Left ventricle myocardium inferior (tissue), 1 donor: ENCODE results near the gene SPRED2. TPM values are rescaled to one million over a fixed set of nuclear protein-coding genes. Genes with fewer than 3 reads are reported as not detected.
"Not testable (repeated sequence)": the region's sequence is repeated elsewhere in the genome, so short reads cannot be mapped to it uniquely, and the experiment has no call there.

Experiments used
- DNase-seq: peaks from one replicate; pipeline ENCODE4 v3.0.0-alpha.2; 2020
- H3K27ac ChIP-seq: fragments of 200-600 bp; replicated peaks from 2 replicates; pipeline ENCODE4 v1.8.0; 2021
- H3K27me3 ChIP-seq: fragments of 200-600 bp; 2 replicates; pipeline ENCODE4 v1.8.0; 2021; ENCODE audit warnings: low read depth
- H3K36me3 ChIP-seq: fragments of 200-600 bp; 2 replicates; pipeline ENCODE4 v1.8.0; 2021
- H3K4me1 ChIP-seq: fragments of 200-600 bp; 2 replicates; pipeline ENCODE4 v1.8.0; 2021
- H3K4me3 ChIP-seq: fragments of 200-600 bp; 2 replicates; pipeline ENCODE4 v1.8.0; 2021; ENCODE audit warnings: mild to moderate bottlenecking, moderate library complexity
- H3K9me3 ChIP-seq: fragments of 200-600 bp; replicated peaks from 2 replicates; pipeline ENCODE4 v1.8.0; 2021
- CTCF ChIP-seq: fragments of 200-600 bp; IDR thresholded peaks from 2 replicates; pipeline ENCODE4 v1.8.0; 2021; ENCODE audit warnings: antibody characterized with exemption, mild to moderate bottlenecking, borderline replicate concordance
- intact Hi-C: fragments of 100-400 bp; cut with micrococcal nuclease; formaldehyde crosslinking; loops from one replicate; pipeline ENCODE4 v1.11.0; 2022
- total RNA-seq: library from RNA; stranded (reverse); fragmentation: NEBNext Ultra II Directional; extraction: Animal tissue kit (Norgen Biotek cat#: 25700); gene quantifications from one replicate; pipeline ENCODE4 v1.2.1, GENCODE V29; 2021
- donor health status: DM: no; HTN: yes; CAD: no; lungs with severe emphysema.

Gene SPRED2
- total RNA-seq, 1 donor from 2014 or later, result 18.9 TPM

DNA sequence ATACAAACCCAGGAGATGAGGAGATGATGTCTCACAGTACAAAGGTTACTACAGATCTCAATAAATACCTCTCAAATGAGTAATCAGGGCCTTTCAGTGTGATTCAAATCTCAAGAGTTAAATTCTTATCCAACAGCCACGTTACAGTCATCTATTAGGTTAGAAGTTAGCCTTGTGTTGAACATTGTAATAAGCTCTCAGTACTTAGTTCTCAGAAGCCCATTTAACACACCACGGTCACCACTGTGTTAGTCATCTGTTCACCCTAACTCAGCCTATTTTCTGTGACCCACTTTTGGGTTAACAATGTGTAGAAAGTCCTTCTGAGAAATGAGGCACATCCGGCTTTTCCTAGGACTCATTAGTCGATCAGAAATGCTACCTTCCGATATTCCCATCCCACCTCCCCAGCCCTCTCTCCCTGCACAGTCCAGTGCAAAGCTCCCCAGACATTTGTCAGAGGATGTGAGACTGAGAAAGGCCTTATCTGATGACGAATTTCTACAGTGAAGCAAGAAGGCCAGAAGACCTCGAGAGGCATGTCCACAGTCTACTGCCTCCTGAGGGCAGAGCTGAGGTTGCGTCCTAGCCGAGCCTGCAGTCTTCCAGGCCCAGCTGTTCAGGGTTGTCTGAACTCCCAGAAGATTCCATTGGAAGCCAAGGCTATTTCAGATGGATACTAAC lies 112.2 kb downstream of the SPRED2 start:
- Histone ChIP-seq H3K4me3 (no peak overlapping the region), H3K27ac (peak overlapping the region; percentile 28), H3K9me3 (no peaks in the 10 kb centered on the region), H3K36me3 (peaks cover 19% of the 10 kb centered on the region), H3K27me3 (no peaks in the 10 kb centered on the region), H3K4me1 (peaks cover 6% of the 10 kb centered on the region)
- no peak for DNase-seq
- peak; percentile 21 for TF ChIP-seq CTCF
- intact Hi-C loops, result no loop called here

- Histone ChIP-seq H3K9me3 (no peaks in the 10 kb centered on the region), H3K4me3 (no peak overlapping the region), H3K36me3 (peaks cover 24% of the 10 kb centered on the region), H3K27me3 (no peaks in the 10 kb centered on the region), H3K4me1 (peaks cover 6% of the 10 kb centered on the region), H3K27ac (peak overlapping the region; percentile 28)
- intact Hi-C loops, result no loop called here
- DNase-seq, result no peak
- TF ChIP-seq CTCF, result no peak
Measured at GRCh38 chr2:65319674-65320041, 112.7 kb downstream of the SPRED2 start.

DNA sequence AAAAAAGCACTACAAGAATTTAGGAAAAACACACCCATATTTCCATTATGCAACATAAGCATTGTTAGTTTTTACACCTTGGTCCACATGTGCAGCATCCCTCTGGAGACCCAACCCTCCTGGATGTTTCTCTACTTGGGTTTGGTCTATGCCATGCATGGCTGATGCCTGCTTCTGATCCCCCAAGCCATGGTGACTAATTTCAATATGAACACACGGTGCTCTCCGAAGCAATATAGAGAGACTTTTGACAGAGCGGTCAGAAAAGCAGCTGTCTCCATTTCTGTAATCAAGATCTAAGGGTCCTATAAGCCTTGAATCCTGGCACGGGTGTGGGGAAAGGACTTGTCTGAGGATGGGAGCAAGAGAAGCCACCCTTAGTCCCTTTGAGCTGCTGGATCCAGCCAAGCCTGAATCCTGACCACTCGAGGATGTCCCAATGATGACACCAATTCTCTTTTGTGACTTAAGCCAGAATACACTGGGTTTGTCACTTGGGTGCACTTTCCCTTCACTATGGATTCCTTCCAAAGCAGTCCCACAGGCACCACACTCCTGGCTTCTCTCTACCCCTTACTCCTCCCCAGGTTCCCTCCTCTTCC lies 113.2 kb downstream of the SPRED2 start:
- intact Hi-C loops, result no loop called here
- H3K4me3 ChIP-seq, result no peak overlapping the region
- no peak for DNase-seq
- H3K9me3 ChIP-seq, result no peaks in the 10 kb centered on the region
- H3K27ac ChIP-seq, result peak overlapping the region; percentile 28
- TF ChIP-seq CTCF, result no peak
- no peaks in the 10 kb centered on the region for H3K27me3 ChIP-seq
- peaks cover 6% of the 10 kb centered on the region for H3K4me1 ChIP-seq
- peaks cover 29% of the 10 kb centered on the region for H3K36me3 ChIP-seq

- Histone ChIP-seq H3K4me1 (peaks cover 12% of the 10 kb centered on the region), H3K36me3 (peaks cover 42% of the 10 kb centered on the region), H3K9me3 (no peaks in the 10 kb centered on the region), H3K27ac (no peak overlapping the region), H3K27me3 (no peaks in the 10 kb centered on the region), H3K4me3 (no peak overlapping the region)
- intact Hi-C loops, result no loop called here
- no peak for TF ChIP-seq CTCF
- no peak for DNase-seq
Measured at GRCh38 chr2:65317841-65318240, 114.6 kb downstream of the SPRED2 start.

DNA sequence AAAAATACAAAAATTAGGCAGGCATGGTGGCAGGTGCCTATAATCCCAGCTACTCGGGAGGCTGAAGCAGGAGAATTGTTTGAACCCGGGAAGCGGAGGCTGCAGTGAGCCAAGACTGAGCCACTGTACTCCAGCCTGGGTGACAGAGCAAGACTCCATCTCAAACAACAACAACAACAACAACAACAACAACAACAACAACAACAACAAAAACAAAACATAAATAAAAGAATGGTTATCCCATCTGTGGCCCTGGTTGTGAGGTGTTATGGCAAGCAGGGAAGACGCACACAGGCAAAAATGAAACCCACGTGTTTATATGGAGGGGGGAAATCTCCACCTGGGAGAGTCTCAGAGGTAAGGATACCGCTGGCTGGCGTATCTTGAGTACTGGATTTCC lies 115.0 kb downstream of the SPRED2 start:
- Histone ChIP-seq H3K36me3 (peaks cover 47% of the 10 kb centered on the region), H3K4me1 (peaks cover 17% of the 10 kb centered on the region), H3K27ac (peak overlapping the region; percentile 51)
- H3K4me3 ChIP-seq, intact Hi-C loops, H3K27me3 ChIP-seq, DNase-seq, H3K9me3 ChIP-seq: not testable (repeated sequence)

DNA sequence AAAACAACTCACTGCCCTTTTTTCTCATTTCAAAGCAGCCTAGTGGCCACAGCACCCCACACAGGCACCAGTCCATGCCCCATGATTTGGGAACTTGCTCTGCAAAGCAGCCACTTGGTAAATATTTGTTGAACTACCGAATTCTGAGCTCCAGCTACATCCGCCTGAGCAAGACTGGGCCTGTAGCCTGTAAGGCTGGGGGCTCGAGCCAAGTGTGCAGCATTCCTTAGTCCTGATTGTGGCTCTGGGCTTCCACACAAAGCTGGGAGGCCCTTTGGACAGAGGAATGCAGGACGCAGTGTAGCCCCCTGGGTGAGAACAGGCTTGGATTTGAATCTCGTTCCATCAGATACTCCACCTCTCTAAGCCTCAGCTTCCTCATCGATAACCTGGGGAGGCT lies 116.3 kb downstream of the SPRED2 start:
- DNase-seq, result peak; percentile 66
- Histone ChIP-seq H3K4me1 (peaks cover 29% of the 10 kb centered on the region), H3K27me3 (no peaks in the 10 kb centered on the region), H3K36me3 (peaks cover 54% of the 10 kb centered on the region), H3K27ac (peak overlapping the region; percentile 51), H3K9me3 (no peaks in the 10 kb centered on the region), H3K4me3 (no peak overlapping the region)
- intact Hi-C loops, result no loop called here
- no peak for TF ChIP-seq CTCF
